SKM-1 treated with dmso at 0.1 percent for 144 hours (cell line): Measurements from ENCODE around the gene KIAA1958.

Source experiments
- DNase-seq: peaks from one replicate; lab custom pipeline; 2025; ENCODE audit not compliant: unreplicated experiment; lab: John Stamatoyannopoulos, UW

KIAA1958 gene

GRCh38 chr9:112717661-112718331 lies 231.2 kb downstream of the KIAA1958 start, which contains the start of gene INIP:
Gene INIP, minus strand, starts transcription at chr9:112718117. Its CDS starts 1,632 bp downstream, at chr9:112716485.
- peak; percentile 61 for DNase-seq
